Stomach (tissue), 4 donors: ENCODE data around the gene BRIX1.

Experiments used
- CTCF ChIP-seq, 7 experiments: fragments of 450-650 bp in 4 of 7; fragments of 200-600 bp in 3 of 7; sonication (generic) in 3 of 7; IDR thresholded peaks; one replicate each; pipeline ENCODE4 v1.5.1; 2016 to 2019; ENCODE audit warnings: antibody characterized with exemption in 7 of 7, control low read depth in 2 of 7, mild to moderate bottlenecking in 1 of 7
- EP300 ChIP-seq: sonication (generic); formaldehyde crosslinking; IDR thresholded peaks from one replicate; pipeline ENCODE4 v1.6.1; 2017; ENCODE audit warnings: antibody characterized with exemption
- POLR2A ChIP-seq, 4 donors: fragments of 450-650 bp; IDR thresholded peaks; one replicate each; pipeline ENCODE4 v1.6.1; 2016; ENCODE audit warnings: antibody characterized with exemption in 4 of 4, control low read depth in 2 of 4, mild to moderate bottlenecking in 1 of 4, moderate library complexity in 1 of 4
- POLR2AphosphoS5 ChIP-seq, 3 donors: sonication (generic); formaldehyde crosslinking; IDR thresholded peaks; one replicate each; pipeline ENCODE4 v1.6.1; 2016; ENCODE audit warnings: antibody characterized with exemption in 3 of 3

- no peak for TF ChIP-seq CTCF (IDR thresholded peaks at IDR 0.05)
- no peak for TF ChIP-seq POLR2AphosphoS5 (IDR thresholded peaks at IDR 0.05)
- no peak for TF ChIP-seq POLR2A (IDR thresholded peaks at IDR 0.05)
- TF ChIP-seq EP300 = no peak
Observed at GRCh38 chr5:34930870-34931269, 15.4 kb downstream of the BRIX1 start.
